Erythroblast (primary cell): ENCODE measurements around the gene BIRC6.

Source experiments
- GATA1 ChIP-seq: IDR thresholded peaks from 2 replicates; pipeline ENCODE4 v1.6.1; 2011; ENCODE audit warnings: low read depth, mild to moderate bottlenecking, control low read depth, low read length, moderate library complexity
- POLR2A ChIP-seq: IDR thresholded peaks from 2 replicates; pipeline ENCODE4 v1.6.1; 2011; ENCODE audit warnings: mild to moderate bottlenecking, low read length

DNA sequence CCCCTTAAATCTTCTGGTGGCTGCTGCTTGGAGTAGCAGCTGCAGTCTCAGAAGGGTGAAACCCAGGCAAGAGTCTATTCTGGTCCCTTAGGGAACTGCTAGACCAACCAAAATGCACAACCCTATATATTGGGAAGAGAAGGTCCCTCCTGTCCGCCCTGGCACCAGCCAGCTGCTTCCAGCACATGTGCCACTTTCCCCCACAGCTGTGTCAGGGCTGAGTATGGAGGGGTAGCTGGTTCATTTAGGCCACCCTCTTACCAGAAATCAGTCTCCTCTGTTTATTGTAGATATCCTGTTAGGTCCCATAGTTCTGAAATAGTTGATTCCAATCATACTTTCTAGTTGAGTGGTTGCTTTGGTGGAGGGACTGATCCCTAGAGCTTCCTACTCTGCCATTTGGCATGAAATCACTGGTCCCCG is 68.9 kb downstream of the BIRC6 start:
- TF ChIP-seq POLR2A (no peak), GATA1 (no peak)
